NCI-H345 treated with DMSO at 0.1 percent for 48 hours (cell line): ENCODE data around the gene ZDHHC16.
"Not testable (repeated sequence)": the region's sequence is repeated elsewhere in the genome, so short reads cannot be mapped to it uniquely, and the experiment has no call there.

Source experiments
- DNase-seq: peaks from one replicate; lab custom pipeline; 2025; ENCODE audit not compliant: unreplicated experiment; lab: John Stamatoyannopoulos, UW

The ZDHHC16 gene

DNA sequence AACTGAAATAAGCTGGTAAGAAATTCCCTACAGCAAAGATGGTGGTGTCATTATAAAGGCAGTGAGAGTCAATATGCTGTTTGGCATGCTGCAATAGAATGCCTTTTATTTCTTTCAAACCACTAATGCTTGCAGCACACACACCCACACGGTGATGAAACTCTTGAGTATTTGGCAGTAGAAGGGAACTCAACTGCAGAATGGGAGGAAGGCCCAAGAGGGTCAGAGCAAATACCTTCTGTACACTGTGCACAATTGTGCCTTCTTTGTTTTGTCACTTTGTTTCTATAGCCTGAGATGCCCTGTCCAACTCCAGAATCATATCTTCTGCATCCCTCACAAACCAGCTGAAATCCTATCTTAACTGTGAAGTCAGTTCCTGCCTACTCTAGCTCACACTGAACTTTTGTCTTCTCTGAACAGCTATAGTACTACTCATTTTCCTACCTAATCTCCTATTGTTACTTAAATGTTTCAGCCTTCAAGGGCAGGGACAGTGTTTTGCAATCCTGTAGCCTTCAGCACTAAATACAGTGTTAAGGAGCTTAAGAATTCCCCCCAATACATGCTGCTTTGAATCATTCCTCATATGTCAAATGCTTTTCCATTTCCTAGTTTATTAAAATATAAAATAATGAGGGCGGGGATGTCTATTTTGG lies 30.1 kb downstream of the ZDHHC16 start:
- no peak for DNase-seq

DNA sequence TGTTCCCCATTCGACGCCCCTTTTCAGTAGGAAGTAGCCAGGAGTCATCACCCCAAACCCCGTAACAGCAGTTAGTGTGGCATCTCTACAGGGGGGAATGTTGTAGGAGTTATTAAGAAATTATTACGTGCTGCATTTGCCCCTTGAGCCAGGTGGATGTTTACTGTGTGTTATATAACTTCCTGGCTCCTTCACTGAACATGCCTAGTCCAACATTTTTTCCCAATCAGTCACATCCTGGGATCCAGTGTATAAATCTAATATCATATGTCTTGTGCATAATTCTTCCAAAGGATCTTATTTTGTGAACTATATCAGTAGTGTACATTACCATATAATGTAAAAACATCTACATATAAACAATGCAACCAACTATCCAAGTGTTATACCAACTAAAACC lies 33.4 kb downstream of the ZDHHC16 start:
- DNase-seq = not testable (repeated sequence)

DNA sequence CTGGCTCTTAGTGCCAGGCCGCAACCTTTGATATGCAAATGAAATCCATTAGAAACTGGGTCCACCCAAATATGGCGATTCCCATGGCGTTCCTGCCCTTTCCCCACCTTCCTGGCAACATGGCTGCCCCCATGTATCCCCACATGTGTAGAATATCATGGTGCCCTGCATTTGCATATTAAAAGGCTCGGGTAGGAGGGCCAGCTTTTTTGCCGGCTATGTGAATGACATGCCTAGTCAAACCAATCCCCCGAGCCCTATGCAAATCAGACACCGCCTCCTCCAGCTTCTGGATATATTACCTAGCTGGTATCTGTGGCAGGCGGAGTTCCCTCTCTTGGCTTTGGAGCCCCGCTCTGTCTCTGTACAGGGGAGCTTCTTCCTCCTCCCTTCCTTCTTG lies 34.0 kb downstream of the ZDHHC16 start:
- no peak for DNase-seq

DNA sequence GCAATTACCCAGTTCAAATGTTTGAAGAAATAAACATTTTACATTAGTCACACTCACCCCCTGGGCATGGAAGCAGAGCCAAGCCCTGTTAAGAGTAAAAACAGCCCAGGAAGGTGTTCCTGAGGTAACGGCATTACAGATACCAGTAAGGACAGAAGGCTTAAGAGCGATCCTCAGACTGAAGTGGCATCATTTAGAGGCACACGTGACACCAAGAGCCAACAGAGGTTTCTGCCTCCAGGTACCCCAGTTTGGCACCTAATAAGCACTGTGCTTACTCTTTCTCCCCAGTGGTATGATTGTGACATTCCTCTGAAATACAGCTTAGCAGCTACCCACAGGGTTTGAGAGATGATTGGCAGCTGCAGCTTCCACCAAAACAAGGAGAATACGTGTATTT lies 35.1 kb downstream of the ZDHHC16 start:
- DNase-seq = no peak

DNA sequence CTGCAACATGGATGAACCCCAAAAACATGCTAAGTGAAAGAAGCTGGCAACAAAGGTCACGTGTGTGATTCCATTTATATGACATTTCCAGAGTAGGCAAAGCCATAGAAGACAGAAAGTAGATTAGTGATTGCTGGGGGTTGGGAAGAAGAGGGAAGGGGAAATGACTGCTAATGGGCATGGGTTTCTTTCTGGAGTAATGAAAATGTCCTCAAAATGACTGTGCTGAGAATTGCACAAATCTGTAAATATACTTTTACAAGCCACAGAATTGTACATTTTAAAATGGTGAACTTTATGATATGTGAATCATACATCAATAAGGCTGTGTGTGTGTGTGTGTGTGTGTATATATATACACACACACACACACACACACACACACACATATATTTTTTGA lies 36.4 kb downstream of the ZDHHC16 start:
- no peak for DNase-seq

DNA sequence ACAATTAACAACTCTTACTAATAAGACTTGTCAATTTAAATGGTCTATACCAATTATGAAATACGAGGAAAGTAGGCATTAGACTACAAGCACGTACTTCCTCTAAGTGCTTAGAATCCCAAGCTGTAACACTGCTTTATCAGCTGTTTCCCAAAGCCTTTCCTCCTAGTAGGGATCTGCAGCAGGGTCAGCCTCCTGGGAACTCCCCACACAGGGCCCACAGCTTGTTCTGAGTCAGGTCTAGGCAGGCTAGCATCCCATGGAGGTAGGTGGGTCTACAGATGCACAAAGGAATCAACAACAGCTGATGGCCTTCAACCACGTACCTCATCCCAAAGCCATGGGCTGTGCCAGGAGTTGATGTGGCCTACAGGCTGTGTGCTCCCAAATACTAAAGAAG lies 37.5 kb downstream of the ZDHHC16 start:
- no peak for DNase-seq

DNA sequence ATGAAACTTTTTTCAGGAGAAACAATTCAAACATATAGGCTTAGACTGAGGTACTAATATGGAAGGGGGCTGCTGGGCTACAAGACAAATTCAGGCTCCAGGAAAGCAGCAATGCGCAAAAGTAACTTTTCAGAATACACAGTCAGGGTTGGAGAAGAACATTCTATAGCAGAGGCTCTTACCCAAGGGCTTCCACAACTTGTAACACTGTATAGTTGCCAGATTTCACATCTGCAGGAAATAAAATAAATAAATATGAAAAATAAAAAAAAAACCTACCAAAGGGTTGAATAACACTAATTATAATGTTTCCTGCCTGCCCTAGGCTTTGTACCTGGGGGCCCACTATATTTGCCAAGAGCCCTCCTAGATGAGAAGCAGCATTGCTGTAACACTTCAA lies 37.9 kb downstream of the ZDHHC16 start:
- no peak for DNase-seq

DNA sequence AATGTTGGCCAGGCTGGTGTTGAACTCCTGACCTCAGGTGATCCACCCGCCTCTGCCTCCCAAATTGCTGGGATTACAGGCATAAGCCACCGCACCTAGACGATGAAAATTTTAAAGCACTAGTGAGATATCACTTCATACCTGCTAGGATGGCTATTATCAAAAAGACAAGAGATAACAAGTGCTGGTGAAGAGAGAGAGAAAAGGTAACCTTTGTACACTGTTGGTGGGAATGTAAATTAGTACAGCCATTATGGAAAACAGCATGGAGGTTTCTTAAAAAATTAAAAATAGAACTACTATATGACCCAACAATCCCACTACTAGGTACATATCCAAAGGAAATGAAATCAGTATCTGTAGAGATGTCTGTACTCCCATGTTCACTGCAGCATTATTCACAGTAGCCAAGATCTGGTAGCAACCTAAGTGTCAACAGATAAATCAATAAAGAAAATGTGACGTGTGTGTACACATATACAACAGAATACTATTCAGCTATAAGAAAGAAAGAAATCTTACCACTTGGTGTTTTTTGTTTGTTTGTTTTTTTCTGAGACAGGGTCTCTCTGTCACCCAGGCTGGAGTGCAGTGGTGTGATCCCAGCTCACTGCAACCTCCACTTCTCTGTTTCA lies 39.8 kb downstream of the ZDHHC16 start:
- DNase-seq = no peak

DNA sequence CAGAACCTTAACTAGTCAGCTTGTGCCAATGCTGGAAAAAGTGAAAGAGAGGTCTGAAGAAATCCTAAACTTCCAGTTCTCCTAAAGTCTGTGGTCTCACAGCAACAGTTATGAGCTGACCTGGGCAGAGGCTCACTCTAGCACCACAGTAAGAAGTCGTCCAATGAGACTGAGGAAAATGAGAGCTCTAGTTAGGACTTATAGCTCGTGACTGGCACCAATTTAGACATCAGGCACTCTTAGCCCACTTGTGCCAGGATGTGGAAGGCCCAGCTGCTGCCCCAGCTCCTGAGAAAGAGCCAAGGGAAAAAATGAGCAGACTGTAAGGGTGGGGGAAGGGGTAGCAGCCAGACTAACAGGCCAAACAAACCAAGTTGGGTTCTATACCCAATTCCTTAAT lies 44.6 kb downstream of the ZDHHC16 start:
- DNase-seq = no peak

DNA sequence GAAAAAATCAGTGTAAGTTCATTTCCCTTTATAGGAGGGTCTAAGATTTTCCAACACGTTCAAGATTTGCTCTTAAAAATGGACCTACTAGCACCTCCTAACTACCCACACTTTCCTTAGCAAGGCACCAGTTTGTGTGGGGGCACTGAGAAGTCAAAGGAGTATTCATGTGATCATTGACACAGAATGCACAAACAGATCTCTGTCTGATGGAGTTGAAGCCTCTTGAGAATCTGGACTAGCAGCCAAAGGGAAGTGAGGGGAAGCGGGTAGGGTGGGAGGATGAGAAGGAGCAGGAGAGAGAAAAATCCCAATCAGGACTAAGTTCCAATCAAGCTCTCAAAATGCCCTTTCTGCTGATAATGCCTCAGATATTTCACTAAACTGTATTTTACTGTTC lies 48.2 kb downstream of the ZDHHC16 start:
- no peak for DNase-seq

DNA sequence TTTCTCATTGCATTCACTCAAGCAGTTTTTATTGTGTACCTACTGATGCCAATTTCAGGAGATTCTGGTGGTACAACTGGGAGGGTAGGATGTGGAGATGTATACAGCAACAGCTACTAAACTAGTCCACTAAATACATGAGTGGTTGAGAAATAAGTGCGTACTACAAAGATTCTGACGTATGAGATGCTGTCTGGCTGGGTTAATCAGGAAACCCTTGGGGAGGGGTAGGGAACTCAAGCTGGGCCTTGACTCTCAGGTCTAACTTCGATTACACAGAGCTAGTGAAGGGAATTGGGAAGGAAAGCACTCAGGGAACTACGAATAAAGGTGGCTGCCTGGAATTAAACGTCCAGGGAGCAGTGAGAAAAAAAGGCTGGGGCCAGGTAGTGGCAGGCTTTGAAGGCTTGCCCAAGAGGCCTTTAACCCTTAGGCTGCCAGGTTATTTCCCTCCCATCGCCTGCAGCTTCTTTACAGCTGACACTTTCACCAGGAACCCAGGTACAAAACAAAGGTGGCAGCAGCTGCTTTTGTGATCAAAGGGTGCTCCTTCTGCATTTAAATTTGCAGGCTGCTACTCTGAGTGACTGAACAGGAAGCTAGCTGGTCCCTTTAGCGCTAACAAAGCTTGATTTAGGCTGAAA lies 49.0 kb downstream of the ZDHHC16 start:
- DNase-seq = no peak

DNA sequence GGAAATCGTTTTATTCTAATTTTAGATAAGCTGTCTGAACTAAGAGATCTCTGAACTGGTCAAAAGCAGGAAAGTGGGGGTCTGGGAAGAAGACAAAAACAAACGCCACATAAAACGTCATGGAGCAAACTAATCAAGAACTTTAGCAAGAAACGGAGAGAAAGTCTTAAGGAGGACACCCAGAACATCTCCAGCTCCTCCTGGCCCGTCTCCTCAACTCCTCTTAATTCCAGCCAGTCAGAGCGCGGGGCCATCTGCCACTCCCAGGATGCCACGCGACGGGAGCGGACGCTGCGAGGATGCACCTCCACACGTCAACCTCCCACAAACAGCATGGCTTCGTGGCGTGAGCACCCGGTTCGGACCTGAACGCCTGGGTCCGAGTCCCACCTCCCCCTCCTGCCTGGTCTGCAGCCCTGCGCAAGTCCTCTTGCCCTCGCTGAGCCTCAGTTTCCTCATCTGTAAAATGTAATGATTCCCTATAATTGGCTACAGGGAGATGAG lies 51.6 kb downstream of the ZDHHC16 start:
- DNase-seq = peak; percentile 25

DNA sequence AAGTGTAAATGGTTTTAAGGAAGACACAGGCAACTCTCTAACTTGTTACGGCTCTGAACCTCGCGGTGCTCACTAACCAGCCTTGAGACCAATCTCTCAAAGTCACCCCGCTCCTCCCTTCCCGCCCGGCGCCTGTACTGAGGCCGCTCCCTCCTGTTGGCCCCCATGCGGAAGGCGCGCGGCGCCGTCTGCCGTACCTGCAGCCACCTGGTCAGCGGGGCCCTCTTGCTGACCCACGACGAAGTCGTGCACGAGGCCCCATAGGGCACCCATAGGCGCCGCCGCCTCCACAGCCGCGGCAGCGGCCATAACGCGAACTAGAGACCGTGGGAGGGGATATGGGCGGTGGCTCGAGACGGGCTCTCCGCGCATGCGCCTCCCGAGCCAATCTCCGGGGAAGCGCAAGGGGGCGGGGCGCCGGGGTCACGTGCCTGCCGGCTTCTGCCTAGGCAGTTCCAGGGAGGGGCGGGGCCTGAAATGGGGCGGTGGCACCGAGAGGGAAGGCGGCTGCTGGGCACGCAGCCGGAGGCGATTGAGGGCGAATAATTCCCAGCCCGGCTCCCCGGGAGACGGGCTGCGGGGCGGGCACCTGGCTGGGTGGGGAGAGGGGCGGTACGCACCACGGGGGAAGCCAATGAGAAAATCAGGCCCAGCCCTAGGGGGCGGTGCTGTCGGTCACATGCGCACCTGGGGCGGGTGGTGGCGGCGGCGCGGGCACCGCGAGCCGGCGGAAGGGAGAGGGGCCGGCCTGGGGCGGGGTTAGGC lies 52.3 kb downstream of the ZDHHC16 start, which contains the start of gene MMS19:
Gene MMS19, minus strand, starts transcription at position 347 of the 765 bp plus-strand sequence. Its CDS starts 38 bp downstream, at position 309.
- DNase-seq = peak; percentile 97

DNA sequence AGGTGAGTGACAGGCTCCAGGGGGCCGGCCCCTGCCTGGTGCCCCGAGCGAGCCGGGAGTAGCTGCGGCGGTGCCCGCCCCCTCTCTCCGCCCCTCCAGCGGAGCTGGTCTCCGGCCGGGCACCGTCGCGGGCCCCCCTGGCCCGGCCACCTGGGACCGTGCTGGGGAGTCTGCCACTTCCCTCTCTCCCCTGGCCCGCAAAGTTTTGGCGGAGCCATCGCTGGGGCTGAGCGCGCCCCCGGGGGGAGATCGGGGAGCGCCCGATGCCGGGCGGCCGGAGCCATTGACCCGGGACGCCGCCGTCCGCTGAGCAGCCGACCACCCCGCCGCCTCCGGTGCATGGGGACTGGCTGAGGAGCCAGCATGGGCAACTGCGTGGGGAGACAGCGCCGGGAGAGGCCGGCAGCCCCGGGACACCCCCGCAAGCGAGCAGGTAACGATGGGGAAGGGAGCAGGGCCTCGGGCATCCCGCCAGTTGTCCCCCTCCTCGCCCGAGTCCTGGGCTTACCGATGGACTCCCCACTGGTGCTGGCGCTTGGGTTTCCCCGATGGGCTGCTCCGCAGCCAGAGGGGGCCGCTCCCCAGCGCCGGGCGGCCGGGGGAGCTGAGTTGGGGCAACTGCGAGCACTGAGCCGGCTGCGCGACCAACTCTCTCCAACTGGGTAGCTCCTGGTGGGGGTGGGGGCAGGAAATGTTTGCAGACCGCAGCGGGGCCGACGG lies 53.0 kb downstream of the ZDHHC16 start, which contains the start of gene UBTD1:
Gene UBTD1, plus strand, starts transcription at position 84 of the 720 bp plus-strand sequence. Its CDS starts 280 bp downstream, at position 364.
- DNase-seq = no peak

DNA sequence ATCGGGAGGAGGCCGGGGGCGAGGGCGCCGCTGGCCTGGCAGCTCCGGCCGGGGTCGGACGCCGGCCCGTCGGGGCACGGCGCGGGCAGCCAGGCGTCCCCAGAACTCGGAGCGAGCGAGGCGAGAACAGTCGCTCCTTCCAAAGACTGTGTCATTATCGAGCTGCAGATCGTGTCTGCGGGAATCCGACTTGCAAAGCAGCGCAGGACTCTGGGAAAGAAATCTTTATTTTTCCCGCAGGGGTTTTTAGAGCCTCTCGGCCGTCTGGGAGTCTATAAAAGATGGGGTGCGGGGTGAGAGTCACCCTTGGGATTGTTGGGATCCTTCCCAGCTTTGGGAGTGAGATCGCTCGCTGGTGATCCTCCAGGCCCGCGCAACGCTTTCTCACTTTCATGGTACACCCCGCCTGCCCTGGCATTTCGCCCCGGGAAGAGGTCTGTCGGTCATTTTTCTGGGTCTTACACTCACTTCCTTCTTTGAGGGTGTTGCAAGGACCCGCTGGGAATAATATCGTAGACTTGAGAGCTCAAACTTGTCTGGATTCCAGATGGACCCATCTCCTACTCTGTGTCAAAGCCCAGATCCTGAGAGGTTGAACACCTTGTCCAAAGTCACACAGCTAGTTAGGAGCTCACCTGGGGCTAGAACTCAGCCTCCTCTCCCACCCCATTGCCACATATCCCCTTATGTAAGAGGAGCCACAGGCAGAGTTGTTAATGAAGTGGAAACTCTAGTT lies 53.8 kb downstream of the ZDHHC16 start:
- no peak for DNase-seq

DNA sequence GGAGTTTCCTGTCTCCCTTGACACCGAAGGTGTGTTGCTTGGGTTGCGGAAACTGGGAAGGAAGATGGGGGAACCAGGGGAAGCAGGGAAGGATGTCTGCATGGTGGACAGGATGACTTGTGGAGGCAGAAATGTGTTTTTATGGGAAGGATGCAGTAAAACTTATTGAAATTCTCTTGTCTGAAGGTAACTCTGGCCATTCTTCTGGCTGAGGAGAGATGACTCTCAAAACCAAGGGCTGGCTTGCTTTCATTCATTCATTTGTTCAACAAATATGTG lies 54.3 kb downstream of the ZDHHC16 start:
- no peak for DNase-seq

DNA sequence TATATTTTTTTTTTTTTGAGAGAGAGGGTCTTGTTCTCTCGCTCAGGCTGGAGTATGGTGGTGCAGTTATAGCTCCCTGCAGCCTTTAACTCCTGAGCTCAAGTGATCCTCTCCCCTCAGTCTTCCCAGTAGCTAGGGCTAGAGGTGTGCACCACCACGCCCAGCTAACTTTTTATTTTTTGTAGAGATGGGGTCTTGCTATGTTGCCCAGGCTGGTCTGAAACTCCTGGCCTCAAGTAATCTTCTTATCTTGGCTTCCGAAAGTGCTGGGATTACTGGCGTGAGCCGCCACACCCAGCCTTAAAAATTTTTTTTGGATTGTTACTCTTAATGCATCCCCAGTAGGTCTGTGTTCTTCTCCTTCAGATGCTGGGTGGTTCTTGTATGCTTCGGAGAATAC lies 56.9 kb downstream of the ZDHHC16 start:
- DNase-seq = no peak

DNA sequence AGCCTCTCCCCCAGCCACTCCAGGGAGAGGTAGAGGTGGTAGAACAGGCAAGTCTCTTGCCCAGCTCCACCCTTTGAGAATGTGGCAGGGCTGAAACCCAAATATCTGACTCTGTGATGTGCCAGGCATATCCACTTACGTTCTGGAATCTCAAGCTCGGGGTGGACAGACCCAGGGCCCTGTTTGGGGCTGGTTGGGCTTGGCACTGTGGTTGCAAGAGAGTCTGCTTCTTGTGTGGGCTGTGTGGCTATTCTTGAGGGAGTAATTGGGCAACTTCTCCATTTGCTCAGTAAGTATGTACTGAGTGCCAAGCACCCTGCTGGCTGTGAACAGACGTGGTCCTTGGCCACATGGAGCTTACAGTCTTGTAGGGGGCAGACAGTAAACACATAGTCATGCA lies 57.4 kb downstream of the ZDHHC16 start:
- DNase-seq = no peak

DNA sequence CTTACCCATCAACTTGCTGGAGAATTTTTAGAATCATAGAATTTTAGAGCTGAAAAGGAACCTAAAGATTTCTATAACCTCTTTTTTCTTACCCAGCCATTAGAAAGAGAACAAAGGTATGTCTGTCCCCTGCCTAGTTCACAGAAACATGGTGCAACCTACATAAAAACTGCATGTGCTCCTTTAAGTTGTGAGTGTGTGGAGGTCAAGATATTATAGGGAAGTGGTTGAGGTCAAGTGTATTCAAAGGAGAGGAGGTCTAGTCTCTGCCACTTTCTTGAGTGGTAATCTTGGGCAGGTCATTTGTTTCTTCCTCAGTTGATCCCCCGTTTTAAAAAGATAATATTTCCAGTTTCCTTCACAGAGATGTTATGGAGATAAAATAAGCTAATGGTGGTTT lies 59.2 kb downstream of the ZDHHC16 start:
- no peak for DNase-seq
